ENCODE results near the gene PNPLA2.
A peak's percentile ranks its signal among the peaks of the same experiment; 100 is the strongest.

Gene PNPLA2

DNA sequence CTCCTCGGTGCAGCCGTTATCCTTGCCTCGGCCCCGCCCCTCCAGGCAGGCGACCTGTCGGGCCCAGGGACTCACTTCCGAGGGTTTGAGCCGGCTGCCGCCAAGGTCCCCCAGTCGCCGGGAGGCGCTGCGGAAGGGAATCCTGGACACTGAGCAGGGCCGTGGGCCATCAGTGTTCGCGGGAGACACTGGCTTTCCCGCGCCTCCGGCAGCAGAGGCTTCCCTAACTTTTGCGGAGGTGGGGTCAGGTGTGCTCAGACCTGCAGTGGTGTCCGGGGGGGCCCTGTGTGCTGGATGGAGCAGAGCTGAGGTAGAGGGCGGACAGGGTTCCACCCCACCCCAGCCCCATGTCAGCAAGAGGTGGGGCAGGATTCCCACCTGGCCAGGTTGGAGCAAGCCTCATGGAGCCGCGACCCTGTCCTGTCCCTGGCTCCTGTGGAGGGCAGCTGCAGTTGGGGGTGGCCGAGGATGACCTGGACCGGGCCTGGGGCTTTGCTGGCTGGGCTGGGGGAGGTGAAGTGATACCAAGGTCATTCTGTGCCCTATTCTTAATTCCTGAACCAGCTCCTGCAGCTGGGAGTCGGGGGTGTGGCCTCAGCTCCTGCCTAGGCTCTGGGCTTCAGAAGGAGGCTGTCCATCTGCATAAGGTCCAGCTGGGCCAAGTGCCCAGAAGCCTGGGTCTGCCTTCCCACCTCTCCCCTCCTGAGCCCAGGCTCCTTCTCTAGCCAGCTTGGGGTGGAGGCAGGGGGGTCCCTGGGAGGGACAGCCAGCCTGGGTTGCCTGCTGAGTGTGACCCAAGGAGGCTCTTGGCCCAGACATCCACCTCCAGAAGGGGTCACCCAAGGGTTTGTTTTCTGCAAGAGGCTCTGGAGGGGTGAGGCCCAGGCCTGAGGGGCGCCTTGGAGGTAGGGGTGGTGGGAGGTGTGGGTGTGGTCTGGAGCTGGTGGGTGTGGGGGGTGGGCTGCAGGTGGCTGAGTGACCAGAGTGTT is 32.4 kb downstream of the PNPLA2 start:
- TF ChIP-seq ZC3H10 (CRISPR knock-in tag; IDR thresholded peaks at IDR 0.05) = no peak
- no peak for TF ChIP-seq ARNTL (CRISPR knock-in tag; IDR thresholded peaks at IDR 0.05; ENCODE audit: borderline replicate concordance, low read depth)
- TF ChIP-seq ZNF565 (CRISPR knock-in tag; conservative IDR thresholded peaks at IDR 0.05; ENCODE audit: low read depth) = no peak
- TF ChIP-seq, protein P1, sequence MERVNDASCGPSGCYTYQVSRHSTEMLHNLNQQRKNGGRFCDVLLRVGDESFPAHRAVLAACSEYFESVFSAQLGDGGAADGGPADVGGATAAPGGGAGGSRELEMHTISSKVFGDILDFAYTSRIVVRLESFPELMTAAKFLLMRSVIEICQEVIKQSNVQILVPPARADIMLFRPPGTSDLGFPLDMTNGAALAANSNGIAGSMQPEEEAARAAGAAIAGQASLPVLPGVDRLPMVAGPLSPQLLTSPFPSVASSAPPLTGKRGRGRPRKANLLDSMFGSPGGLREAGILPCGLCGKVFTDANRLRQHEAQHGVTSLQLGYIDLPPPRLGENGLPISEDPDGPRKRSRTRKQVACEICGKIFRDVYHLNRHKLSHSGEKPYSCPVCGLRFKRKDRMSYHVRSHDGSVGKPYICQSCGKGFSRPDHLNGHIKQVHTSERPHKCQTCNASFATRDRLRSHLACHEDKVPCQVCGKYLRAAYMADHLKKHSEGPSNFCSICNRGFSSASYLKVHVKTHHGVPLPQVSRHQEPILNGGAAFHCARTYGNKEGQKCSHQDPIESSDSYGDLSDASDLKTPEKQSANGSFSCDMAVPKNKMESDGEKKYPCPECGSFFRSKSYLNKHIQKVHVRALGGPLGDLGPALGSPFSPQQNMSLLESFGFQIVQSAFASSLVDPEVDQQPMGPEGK (CRISPR knock-in tag; IDR thresholded peaks at IDR 0.05; ENCODE audit: borderline replicate concordance) = no peak
- TF ChIP-seq ESRRG (CRISPR knock-in tag; IDR thresholded peaks at IDR 0.05) = no peak
- TF ChIP-seq, protein P2, sequence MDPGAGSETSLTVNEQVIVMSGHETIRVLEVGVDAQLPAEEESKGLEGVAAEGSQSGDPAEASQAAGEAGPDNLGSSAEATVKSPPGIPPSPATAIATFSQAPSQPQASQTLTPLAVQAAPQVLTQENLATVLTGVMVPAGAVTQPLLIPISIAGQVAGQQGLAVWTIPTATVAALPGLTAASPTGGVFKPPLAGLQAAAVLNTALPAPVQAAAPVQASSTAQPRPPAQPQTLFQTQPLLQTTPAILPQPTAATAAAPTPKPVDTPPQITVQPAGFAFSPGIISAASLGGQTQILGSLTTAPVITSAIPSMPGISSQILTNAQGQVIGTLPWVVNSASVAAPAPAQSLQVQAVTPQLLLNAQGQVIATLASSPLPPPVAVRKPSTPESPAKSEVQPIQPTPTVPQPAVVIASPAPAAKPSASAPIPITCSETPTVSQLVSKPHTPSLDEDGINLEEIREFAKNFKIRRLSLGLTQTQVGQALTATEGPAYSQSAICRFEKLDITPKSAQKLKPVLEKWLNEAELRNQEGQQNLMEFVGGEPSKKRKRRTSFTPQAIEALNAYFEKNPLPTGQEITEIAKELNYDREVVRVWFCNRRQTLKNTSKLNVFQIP (CRISPR knock-in tag; IDR thresholded peaks at IDR 0.05; ENCODE audit: borderline replicate concordance, low read depth) = no peak
- no peak for TF ChIP-seq ZNF70 (CRISPR knock-in tag; IDR thresholded peaks at IDR 0.05)
- TF ChIP-seq, protein P3, sequence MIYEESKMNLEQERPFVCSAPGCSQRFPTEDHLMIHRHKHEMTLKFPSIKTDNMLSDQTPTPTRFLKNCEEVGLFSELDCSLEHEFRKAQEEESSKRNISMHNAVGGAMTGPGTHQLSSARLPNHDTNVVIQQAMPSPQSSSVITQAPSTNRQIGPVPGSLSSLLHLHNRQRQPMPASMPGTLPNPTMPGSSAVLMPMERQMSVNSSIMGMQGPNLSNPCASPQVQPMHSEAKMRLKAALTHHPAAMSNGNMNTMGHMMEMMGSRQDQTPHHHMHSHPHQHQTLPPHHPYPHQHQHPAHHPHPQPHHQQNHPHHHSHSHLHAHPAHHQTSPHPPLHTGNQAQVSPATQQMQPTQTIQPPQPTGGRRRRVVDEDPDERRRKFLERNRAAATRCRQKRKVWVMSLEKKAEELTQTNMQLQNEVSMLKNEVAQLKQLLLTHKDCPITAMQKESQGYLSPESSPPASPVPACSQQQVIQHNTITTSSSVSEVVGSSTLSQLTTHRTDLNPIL (CRISPR knock-in tag; IDR thresholded peaks at IDR 0.05; ENCODE audit: low read depth) = no peak
- TF ChIP-seq TOX (CRISPR knock-in tag; IDR thresholded peaks at IDR 0.05; ENCODE audit: borderline replicate concordance) = no peak
- no peak for TF ChIP-seq ZFP30 (CRISPR knock-in tag; IDR thresholded peaks at IDR 0.05)
- no peak for TF ChIP-seq ZNF8 (CRISPR knock-in tag; IDR thresholded peaks at IDR 0.05)
- TF ChIP-seq CSDC2 (CRISPR knock-in tag; IDR thresholded peaks at IDR 0.05) = no peak
- no peak for TF ChIP-seq ZFP3 (CRISPR knock-in tag; IDR thresholded peaks at IDR 0.05)
- TF ChIP-seq, protein P4, sequence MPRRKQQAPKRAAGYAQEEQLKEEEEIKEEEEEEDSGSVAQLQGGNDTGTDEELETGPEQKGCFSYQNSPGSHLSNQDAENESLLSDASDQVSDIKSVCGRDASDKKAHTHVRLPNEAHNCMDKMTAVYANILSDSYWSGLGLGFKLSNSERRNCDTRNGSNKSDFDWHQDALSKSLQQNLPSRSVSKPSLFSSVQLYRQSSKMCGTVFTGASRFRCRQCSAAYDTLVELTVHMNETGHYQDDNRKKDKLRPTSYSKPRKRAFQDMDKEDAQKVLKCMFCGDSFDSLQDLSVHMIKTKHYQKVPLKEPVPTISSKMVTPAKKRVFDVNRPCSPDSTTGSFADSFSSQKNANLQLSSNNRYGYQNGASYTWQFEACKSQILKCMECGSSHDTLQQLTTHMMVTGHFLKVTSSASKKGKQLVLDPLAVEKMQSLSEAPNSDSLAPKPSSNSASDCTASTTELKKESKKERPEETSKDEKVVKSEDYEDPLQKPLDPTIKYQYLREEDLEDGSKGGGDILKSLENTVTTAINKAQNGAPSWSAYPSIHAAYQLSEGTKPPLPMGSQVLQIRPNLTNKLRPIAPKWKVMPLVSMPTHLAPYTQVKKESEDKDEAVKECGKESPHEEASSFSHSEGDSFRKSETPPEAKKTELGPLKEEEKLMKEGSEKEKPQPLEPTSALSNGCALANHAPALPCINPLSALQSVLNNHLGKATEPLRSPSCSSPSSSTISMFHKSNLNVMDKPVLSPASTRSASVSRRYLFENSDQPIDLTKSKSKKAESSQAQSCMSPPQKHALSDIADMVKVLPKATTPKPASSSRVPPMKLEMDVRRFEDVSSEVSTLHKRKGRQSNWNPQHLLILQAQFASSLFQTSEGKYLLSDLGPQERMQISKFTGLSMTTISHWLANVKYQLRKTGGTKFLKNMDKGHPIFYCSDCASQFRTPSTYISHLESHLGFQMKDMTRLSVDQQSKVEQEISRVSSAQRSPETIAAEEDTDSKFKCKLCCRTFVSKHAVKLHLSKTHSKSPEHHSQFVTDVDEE (CRISPR knock-in tag; IDR thresholded peaks at IDR 0.05) = no peak
- no peak for TF ChIP-seq BACH2 (CRISPR knock-in tag; IDR thresholded peaks at IDR 0.05; ENCODE audit: borderline replicate concordance)
- TF ChIP-seq OSR1 (CRISPR knock-in tag; IDR thresholded peaks at IDR 0.05) = no peak
- peak; percentile 8 for ATAC-seq

DNA sequence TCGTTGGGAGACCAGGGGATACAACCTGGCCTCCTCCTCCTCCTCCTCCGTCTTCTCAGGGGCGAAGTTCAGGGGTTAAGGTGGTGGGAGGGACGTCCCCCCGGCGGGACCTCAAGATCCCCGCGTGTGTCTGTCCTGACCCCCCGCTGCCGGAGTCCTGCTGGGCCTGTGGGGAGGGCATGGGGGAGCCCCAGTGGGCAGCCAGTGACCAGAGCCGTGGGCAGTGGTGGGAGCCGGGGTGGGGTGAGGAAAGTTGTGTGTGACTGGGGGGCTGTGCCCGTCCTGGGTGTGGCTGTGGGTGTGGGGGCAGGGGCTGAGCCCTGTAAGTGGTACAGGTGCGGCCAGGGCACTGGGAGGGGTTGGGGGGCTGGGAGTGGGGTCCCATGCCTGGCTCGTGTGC is 34.0 kb downstream of the PNPLA2 start:
- ATAC-seq = no peak
- TF ChIP-seq TOX (CRISPR knock-in tag; IDR thresholded peaks at IDR 0.05; ENCODE audit: borderline replicate concordance) (no peak), ZNF70 (CRISPR knock-in tag; IDR thresholded peaks at IDR 0.05) (no peak), ARNTL (CRISPR knock-in tag; IDR thresholded peaks at IDR 0.05; ENCODE audit: borderline replicate concordance, low read depth) (no peak), ESRRG (CRISPR knock-in tag; IDR thresholded peaks at IDR 0.05) (no peak)
- TF ChIP-seq, protein P2 (CRISPR knock-in tag; IDR thresholded peaks at IDR 0.05; ENCODE audit: borderline replicate concordance, low read depth) = no peak

DNA sequence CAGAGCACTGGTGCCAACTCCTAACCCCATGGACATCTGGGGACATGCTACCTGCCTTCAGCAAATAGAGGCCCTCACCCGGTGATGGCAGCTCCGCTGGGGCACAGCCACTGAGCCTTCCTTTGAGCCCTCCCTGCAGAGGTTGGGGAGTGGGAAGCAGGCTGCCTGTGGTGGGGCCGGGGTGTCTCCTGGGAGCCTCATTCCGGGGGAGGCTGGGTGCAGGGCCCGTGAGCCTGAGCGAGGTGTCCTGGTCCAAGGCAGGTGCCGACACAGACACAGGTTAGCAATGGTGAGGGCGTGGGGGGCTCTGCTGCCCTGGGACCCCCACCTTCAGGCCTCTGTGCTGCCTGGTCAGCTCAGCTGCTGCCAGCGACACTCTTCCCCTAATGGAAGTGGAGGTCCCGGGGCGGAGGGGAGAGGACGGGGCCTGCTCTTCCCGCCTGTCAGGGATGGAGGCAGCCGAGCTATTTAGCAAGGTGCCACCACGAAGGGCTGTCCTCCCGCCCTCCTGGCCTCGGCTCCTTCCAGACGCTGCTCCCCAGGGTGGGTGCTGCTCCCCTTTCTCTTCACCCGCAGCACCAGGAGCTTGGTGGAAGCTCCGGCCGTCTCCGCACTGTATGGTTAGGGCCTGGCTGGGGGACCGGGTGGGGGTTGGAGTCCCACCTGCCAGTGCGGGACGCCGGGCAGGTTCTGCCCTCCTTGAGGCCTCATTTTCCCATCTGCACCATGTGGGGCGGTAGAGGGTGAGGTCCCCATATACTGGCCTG is 35.2 kb downstream of the PNPLA2 start:
- no peak for TF ChIP-seq ZFP3 (CRISPR knock-in tag; IDR thresholded peaks at IDR 0.05)

More for the DNA sequence above, 35.2 kb downstream of the PNPLA2 start:
- no peak for ATAC-seq
